ENCODE data around the gene PHIP.

DNA sequence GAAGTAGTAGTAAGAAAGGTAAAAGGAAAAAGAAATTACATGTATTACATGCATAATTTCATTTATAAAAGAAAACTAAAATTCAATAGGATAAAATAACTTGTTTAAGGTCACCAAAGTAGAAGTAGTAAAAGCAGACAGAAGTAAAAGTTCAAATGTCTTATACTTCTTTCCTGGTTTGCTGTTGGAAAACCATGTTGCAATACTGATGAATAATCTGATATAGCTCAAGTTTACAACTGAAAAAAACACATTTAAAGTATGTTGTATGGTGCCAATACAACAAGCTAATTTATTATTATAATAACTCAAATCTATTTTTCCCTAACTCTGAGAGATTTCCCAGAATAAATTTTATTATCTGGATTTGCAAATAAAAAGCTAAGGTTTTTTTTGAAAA is 78.3 kb downstream of the PHIP start:
- TF ChIP-seq, protein P1, sequence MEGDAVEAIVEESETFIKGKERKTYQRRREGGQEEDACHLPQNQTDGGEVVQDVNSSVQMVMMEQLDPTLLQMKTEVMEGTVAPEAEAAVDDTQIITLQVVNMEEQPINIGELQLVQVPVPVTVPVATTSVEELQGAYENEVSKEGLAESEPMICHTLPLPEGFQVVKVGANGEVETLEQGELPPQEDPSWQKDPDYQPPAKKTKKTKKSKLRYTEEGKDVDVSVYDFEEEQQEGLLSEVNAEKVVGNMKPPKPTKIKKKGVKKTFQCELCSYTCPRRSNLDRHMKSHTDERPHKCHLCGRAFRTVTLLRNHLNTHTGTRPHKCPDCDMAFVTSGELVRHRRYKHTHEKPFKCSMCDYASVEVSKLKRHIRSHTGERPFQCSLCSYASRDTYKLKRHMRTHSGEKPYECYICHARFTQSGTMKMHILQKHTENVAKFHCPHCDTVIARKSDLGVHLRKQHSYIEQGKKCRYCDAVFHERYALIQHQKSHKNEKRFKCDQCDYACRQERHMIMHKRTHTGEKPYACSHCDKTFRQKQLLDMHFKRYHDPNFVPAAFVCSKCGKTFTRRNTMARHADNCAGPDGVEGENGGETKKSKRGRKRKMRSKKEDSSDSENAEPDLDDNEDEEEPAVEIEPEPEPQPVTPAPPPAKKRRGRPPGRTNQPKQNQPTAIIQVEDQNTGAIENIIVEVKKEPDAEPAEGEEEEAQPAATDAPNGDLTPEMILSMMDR (IDR thresholded peaks at IDR 0.05; ENCODE audit: low read length), result no peak
- no peak for TF ChIP-seq EZH2 (IDR thresholded peaks at IDR 0.05; ENCODE audit: borderline replicate concordance, low read length)
